Measurements from ENCODE around the gene ILKAP.

DNA sequence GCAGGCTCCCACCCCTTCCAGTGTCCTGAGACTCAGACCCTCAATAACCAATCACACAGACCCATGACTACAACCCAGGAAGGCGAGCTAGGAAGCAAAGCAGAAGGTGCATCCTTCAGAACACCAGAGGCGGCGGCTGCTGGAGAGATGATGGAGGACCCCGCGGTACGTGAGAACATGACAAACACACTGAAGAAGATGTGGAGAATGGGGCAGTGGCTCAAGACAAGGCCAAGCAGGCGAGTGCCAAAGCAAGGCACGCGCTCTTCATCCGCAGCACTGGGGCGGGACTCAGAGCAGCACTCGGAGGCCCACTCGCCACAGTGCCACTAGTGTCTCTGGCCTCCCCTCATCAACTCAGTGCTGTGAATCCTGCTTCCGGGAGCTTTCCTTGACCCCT is 31.1 kb downstream of the ILKAP start:
- TF ChIP-seq, protein P1, sequence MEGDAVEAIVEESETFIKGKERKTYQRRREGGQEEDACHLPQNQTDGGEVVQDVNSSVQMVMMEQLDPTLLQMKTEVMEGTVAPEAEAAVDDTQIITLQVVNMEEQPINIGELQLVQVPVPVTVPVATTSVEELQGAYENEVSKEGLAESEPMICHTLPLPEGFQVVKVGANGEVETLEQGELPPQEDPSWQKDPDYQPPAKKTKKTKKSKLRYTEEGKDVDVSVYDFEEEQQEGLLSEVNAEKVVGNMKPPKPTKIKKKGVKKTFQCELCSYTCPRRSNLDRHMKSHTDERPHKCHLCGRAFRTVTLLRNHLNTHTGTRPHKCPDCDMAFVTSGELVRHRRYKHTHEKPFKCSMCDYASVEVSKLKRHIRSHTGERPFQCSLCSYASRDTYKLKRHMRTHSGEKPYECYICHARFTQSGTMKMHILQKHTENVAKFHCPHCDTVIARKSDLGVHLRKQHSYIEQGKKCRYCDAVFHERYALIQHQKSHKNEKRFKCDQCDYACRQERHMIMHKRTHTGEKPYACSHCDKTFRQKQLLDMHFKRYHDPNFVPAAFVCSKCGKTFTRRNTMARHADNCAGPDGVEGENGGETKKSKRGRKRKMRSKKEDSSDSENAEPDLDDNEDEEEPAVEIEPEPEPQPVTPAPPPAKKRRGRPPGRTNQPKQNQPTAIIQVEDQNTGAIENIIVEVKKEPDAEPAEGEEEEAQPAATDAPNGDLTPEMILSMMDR (IDR thresholded peaks at IDR 0.05; ENCODE audit: low read depth, low read length) = no peak
- TF ChIP-seq, protein P2, sequence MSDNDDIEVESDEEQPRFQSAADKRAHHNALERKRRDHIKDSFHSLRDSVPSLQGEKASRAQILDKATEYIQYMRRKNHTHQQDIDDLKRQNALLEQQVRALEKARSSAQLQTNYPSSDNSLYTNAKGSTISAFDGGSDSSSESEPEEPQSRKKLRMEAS (IDR thresholded peaks at IDR 0.05; ENCODE audit: low read depth, low read length) = no peak
- TF ChIP-seq POLR2A (IDR thresholded peaks at IDR 0.05; ENCODE audit: extremely low read depth, insufficient read length) = no peak
- TF ChIP-seq MYC (IDR thresholded peaks at IDR 0.05; ENCODE audit: low read depth, low read length) = no peak

Data from NB4 (cell line).